GM12878 (cell line): ENCODE results near the gene PRRC2A. TPM values are rescaled to one million over a fixed set of nuclear protein-coding genes. Genes with fewer than 3 reads are reported as not detected.

Source experiments
- ASH2L ChIP-seq: fragments of 300-600, 200-600 bp; sonication (generic); IDR thresholded peaks from 2 replicates; pipeline ENCODE4 v1.6.1; 2017; ENCODE audit warnings: low read depth, mild to moderate bottlenecking, borderline replicate concordance
- BMI1 ChIP-seq: fragments of 450-650 bp; IDR thresholded peaks from 2 replicates; pipeline ENCODE4 v1.6.1; 2016; ENCODE audit warnings: mild to moderate bottlenecking, moderate library complexity, borderline replicate concordance
- CHD4 ChIP-seq: fragments of 200-600 bp; sonication (generic); IDR thresholded peaks from 2 replicates; pipeline ENCODE4 v1.6.1; 2016; ENCODE audit warnings: mild to moderate bottlenecking
- CREB1 ChIP-seq: IDR thresholded peaks from 2 replicates; pipeline ENCODE4 v1.6.1; 2012; ENCODE audit warnings: low read depth, mild to moderate bottlenecking, inconsistent platforms
- E2F8 ChIP-seq: fragments of 450-650 bp; IDR thresholded peaks from 2 replicates; pipeline ENCODE4 v1.6.1; 2018; ENCODE audit warnings: mild to moderate bottlenecking, low read depth, moderate library complexity; ENCODE audit not compliant: partially characterized antibody
- EP300 ChIP-seq, 2 experiments: fragments of 150-350 bp in 1 of 2; IDR thresholded peaks; 2 replicates each; pipeline ENCODE4 v1.6.1; 2011 to 2012; ENCODE audit warnings: low read depth in 2 of 2, low read length in 2 of 2, borderline replicate concordance in 1 of 2, improper control_type of control experiment in 1 of 2, inconsistent platforms in 1 of 2; ENCODE audit not compliant: control insufficient read depth in 1 of 2
- GATAD2B ChIP-seq: fragments of 450-650 bp; conservative IDR thresholded peaks from 2 replicates; pipeline ENCODE4 v1.6.1; 2017; ENCODE audit warnings: low read depth, mild to moderate bottlenecking, moderate library complexity
- HDAC2 ChIP-seq: fragments of 200-600 bp; sonication (generic); IDR thresholded peaks from 2 replicates; pipeline ENCODE4 v1.6.1; 2017
- HDAC6 ChIP-seq: fragments of 200-600 bp; sonication (generic); IDR thresholded peaks from one replicate; pipeline ENCODE4 v1.8.0; 2017; ENCODE audit warnings: antibody characterized with exemption; ENCODE audit not compliant: unreplicated experiment
- HSF1 ChIP-seq: fragments of 150-350 bp; IDR thresholded peaks from 2 replicates; pipeline ENCODE4 v1.6.1; 2014; ENCODE audit warnings: mild to moderate bottlenecking, low read depth, low read length
- JUND ChIP-seq: IDR thresholded peaks from 2 replicates; pipeline ENCODE4 v1.6.1; 2012; ENCODE audit warnings: low read depth, mild to moderate bottlenecking, low read length, improper control_type of control experiment, moderate library complexity
- KDM1A ChIP-seq: fragments of 200-600 bp; sonication (generic); IDR thresholded peaks from 2 replicates; pipeline ENCODE4 v1.6.1; 2016; ENCODE audit warnings: borderline replicate concordance
- LARP7 ChIP-seq: fragments of 450-650 bp; IDR thresholded peaks from 2 replicates; pipeline ENCODE4 v1.6.1; 2017; ENCODE audit warnings: mild to moderate bottlenecking
- MTA2 ChIP-seq: fragments of 450-650 bp; IDR thresholded peaks from 2 replicates; pipeline ENCODE4 v1.6.1; 2016; ENCODE audit warnings: low read depth, mild to moderate bottlenecking, moderate library complexity
- MXI1 ChIP-seq: fragments of 150-350 bp; IDR thresholded peaks from 2 replicates; pipeline ENCODE4 v1.6.1; 2011; ENCODE audit warnings: low read depth, mild to moderate bottlenecking, inconsistent platforms, low read length, improper control_type of control experiment
- NFXL1 ChIP-seq: fragments of 450-650 bp; IDR thresholded peaks from 2 replicates; pipeline ENCODE4 v1.6.1; 2017; ENCODE audit warnings: antibody characterized with exemption, mild to moderate bottlenecking, borderline replicate concordance
- NFYB ChIP-seq: IDR thresholded peaks from 2 replicates; pipeline ENCODE4 v1.6.1; 2011; ENCODE audit warnings: low read depth, mild to moderate bottlenecking, low read length, improper control_type of control experiment, moderate library complexity; ENCODE audit not compliant: insufficient read depth
- NKRF ChIP-seq: fragments of 450-650 bp; conservative IDR thresholded peaks from 2 replicates; pipeline ENCODE4 v1.6.1; 2017; ENCODE audit warnings: mild to moderate bottlenecking, moderate library complexity
- PBX3 ChIP-seq: IDR thresholded peaks from 2 replicates; pipeline ENCODE4 v1.6.1; 2011; ENCODE audit warnings: mild to moderate bottlenecking, low read depth, low read length, moderate library complexity; ENCODE audit not compliant: insufficient replicate concordance
- STAT3 ChIP-seq: IDR thresholded peaks from 2 replicates; pipeline ENCODE4 v1.6.1; 2011; ENCODE audit warnings: low read depth, low read length, improper control_type of control experiment
- TAF1 ChIP-seq: IDR thresholded peaks from 2 replicates; pipeline ENCODE4 v1.6.1; 2011; ENCODE audit warnings: mild to moderate bottlenecking, low read depth, low read length, borderline replicate concordance
- YY1 ChIP-seq: IDR thresholded peaks from 2 replicates; pipeline ENCODE4 v1.6.1; 2011; ENCODE audit warnings: low read depth, mild to moderate bottlenecking, low read length
- ZBED1 ChIP-seq: IDR thresholded peaks from 2 replicates; pipeline ENCODE4 v1.6.1; 2016; ENCODE audit warnings: borderline replicate concordance
- ZNF384 ChIP-seq: IDR thresholded peaks from 2 replicates; pipeline ENCODE4 v1.6.1; 2012; ENCODE audit warnings: low read depth, mild to moderate bottlenecking, low read length, improper control_type of control experiment, borderline replicate concordance
- polyA plus RNA-seq, 11 experiments: library from polyadenylated mRNA; depleted of rRNA in 4 of 11; unstranded in 6 of 11; stranded (reverse) in 5 of 11; fragments of >200 nt; fragmentation: Nextera tagmentation in 4 of 11; fragmentation: Illumina TruSeq in 1 of 11; extraction: Ambion mirVana in 4 of 11; extraction: Trizol in 1 of 11; gene quantifications; 1 replicate in 1 of 11; 2 replicates in 10 of 11; pipeline versions ENCODE4 v1.2.1 to v1.2.3, GENCODE V29; 2011 to 2016; ENCODE audit warnings: inconsistent platforms in 2 of 11, missing spikeins in 2 of 11, low read depth in 1 of 11
- total RNA-seq, 4 experiments: library from RNA; depleted of rRNA in 3 of 4; stranded (reverse); fragments of >200 nt in 3 of 4; fragmentation: Illumina TruSeq in 1 of 4; extraction: Trizol in 1 of 4; gene quantifications; 2 replicates each; pipeline versions ENCODE4 v1.2.1 to v1.2.3, GENCODE V29; 2013 to 2021

Gene PRRC2A
- total and polyA plus RNA-seq, 10 of the 15 experiments (the other 5 are each of a cell fraction or from before 2014, with no cell fraction given) = 0.40 to 244 (median 61.3) TPM

GRCh38 chr6:31651602-31652191 lies 31.2 kb downstream of the PRRC2A start (continued):
- TF ChIP-seq ZBED1 (no peak), HDAC6 (no peak), MTA2 (no peak), HDAC2 (no peak), E2F8 (no peak), KDM1A (no peak), CHD4 (no peak), HSF1 (no peak), GATAD2B (0 out of 2 replicates have a peak, but pooled peaks have one; percentile 5), EP300 (IDR thresholded peaks at IDR 0.05; ENCODE audit: borderline replicate concordance in 1 of 2, control insufficient read depth in 1 of 2, low read depth in 2 of 2, low read length in 2 of 2) (0 out of 4 replicates have a peak, but pooled peaks of 1 of the 2 experiments have one; percentile 34), ZNF384 (no peak), ASH2L (no peak), TAF1 (0 out of 2 replicates have a peak, but pooled peaks have one; percentile 39), MXI1 (peak; percentile 36; the same call in 1 of the 2 replicates), NKRF (no peak; the same call in none of the 2 replicates), PBX3 (peak; percentile 85), NFYB (peak; percentile 75; the same call in 1 of the 2 replicates), LARP7 (no peak), JUND (no peak), STAT3 (no peak), NFXL1 (no peak), BMI1 (no peak), YY1 (peak; percentile 29; the same call in 1 of the 2 replicates), CREB1 (no peak)
